GM12878 (cell line): Measurements from ENCODE around the gene CLNS1A. TPM values are rescaled to one million over a fixed set of nuclear protein-coding genes. Genes with fewer than 3 reads are reported as not detected.

Experiments used
- BHLHE40 ChIP-seq, 2 experiments: fragments of 450-650 bp in 1 of 2; IDR thresholded peaks; 2 replicates each; pipeline ENCODE4 v1.6.1; 2011 to 2017; ENCODE audit warnings: low read depth in 2 of 2, borderline replicate concordance in 1 of 2, improper control_type of control experiment in 1 of 2, low read length in 1 of 2, mild to moderate bottlenecking in 1 of 2
- KDM1A ChIP-seq: fragments of 200-600 bp; sonication (generic); IDR thresholded peaks from 2 replicates; pipeline ENCODE4 v1.6.1; 2016; ENCODE audit warnings: borderline replicate concordance
- MXI1 ChIP-seq: fragments of 150-350 bp; IDR thresholded peaks from 2 replicates; pipeline ENCODE4 v1.6.1; 2011; ENCODE audit warnings: low read depth, mild to moderate bottlenecking, inconsistent platforms, low read length, improper control_type of control experiment
- MYC ChIP-seq: IDR thresholded peaks from 2 replicates; pipeline ENCODE4 v1.6.1; 2011; ENCODE audit warnings: mild to moderate bottlenecking, low read length, moderate library complexity, inconsistent platforms; ENCODE audit not compliant: insufficient read depth, insufficient replicate concordance, insufficient read length, severe bottlenecking
- NBN ChIP-seq: fragments of 450-650 bp; IDR thresholded peaks from 2 replicates; pipeline ENCODE4 v1.6.1; 2016
- polyA plus RNA-seq, 11 experiments: library from polyadenylated mRNA; depleted of rRNA in 4 of 11; unstranded in 6 of 11; stranded (reverse) in 5 of 11; fragments of >200 nt; fragmentation: Nextera tagmentation in 4 of 11; fragmentation: Illumina TruSeq in 1 of 11; extraction: Ambion mirVana in 4 of 11; extraction: Trizol in 1 of 11; gene quantifications; 1 replicate in 1 of 11; 2 replicates in 10 of 11; pipeline versions ENCODE4 v1.2.1 to v1.2.3, GENCODE V29; 2011 to 2016; ENCODE audit warnings: inconsistent platforms in 2 of 11, missing spikeins in 2 of 11, low read depth in 1 of 11
- total RNA-seq, 4 experiments: library from RNA; depleted of rRNA in 3 of 4; stranded (reverse); fragments of >200 nt in 3 of 4; fragmentation: Illumina TruSeq in 1 of 4; extraction: Trizol in 1 of 4; gene quantifications; 2 replicates each; pipeline versions ENCODE4 v1.2.1 to v1.2.3, GENCODE V29; 2013 to 2021
- TF ChIP-seq, protein P1 (sequence below): IDR thresholded peaks from 2 replicates; pipeline ENCODE4 v1.6.1; 2012; ENCODE audit warnings: improper control_type of control experiment, low read depth, low read length; ENCODE audit not compliant: insufficient replicate concordance

The CLNS1A gene
- total and polyA plus RNA-seq, 10 of the 15 experiments (the other 5 are each of a cell fraction or from before 2014, with no cell fraction given) = 74.1 to 247 (median 167) TPM

- TF ChIP-seq, protein P1, sequence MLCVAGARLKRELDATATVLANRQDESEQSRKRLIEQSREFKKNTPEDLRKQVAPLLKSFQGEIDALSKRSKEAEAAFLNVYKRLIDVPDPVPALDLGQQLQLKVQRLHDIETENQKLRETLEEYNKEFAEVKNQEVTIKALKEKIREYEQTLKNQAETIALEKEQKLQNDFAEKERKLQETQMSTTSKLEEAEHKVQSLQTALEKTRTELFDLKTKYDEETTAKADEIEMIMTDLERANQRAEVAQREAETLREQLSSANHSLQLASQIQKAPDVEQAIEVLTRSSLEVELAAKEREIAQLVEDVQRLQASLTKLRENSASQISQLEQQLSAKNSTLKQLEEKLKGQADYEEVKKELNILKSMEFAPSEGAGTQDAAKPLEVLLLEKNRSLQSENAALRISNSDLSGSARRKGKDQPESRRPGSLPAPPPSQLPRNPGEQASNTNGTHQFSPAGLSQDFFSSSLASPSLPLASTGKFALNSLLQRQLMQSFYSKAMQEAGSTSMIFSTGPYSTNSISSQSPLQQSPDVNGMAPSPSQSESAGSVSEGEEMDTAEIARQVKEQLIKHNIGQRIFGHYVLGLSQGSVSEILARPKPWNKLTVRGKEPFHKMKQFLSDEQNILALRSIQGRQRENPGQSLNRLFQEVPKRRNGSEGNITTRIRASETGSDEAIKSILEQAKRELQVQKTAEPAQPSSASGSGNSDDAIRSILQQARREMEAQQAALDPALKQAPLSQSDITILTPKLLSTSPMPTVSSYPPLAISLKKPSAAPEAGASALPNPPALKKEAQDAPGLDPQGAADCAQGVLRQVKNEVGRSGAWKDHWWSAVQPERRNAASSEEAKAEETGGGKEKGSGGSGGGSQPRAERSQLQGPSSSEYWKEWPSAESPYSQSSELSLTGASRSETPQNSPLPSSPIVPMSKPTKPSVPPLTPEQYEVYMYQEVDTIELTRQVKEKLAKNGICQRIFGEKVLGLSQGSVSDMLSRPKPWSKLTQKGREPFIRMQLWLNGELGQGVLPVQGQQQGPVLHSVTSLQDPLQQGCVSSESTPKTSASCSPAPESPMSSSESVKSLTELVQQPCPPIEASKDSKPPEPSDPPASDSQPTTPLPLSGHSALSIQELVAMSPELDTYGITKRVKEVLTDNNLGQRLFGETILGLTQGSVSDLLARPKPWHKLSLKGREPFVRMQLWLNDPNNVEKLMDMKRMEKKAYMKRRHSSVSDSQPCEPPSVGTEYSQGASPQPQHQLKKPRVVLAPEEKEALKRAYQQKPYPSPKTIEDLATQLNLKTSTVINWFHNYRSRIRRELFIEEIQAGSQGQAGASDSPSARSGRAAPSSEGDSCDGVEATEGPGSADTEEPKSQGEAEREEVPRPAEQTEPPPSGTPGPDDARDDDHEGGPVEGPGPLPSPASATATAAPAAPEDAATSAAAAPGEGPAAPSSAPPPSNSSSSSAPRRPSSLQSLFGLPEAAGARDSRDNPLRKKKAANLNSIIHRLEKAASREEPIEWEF = no peak
- TF ChIP-seq BHLHE40 (IDR thresholded peaks at IDR 0.05; ENCODE audit: borderline replicate concordance in 1 of 2, low read depth in 2 of 2, low read length in 1 of 2) = no peak
- TF ChIP-seq MXI1 = no peak
- TF ChIP-seq NBN = no peak
- TF ChIP-seq MYC = no peak
- no peak for TF ChIP-seq KDM1A
These were observed 31.2 kb upstream of the CLNS1A start (continued) for GRCh38 chr11:77668760-77669159.
